Cardiac muscle cell (in vitro differentiated cells and primary cell): Measurements from ENCODE around the gene AQP6. TPM values are rescaled to one million over a fixed set of nuclear protein-coding genes. Genes with fewer than 3 reads are reported as not detected.

Experiments
- DNase-seq, 2 donors: peaks; one replicate each; pipeline versions ENCODE4 v3.0.0 to v3.0.0-alpha.2; 2010 to 2017; ENCODE audit warnings: low read depth in 1 of 2, low spot score in 1 of 2
- H3K27ac ChIP-seq: fragments of 200-600 bp; sonication (generic); 2 replicates; pipeline ENCODE4 v1.5.1; 2016
- H3K27me3 ChIP-seq: fragments of 200-600 bp; sonication (generic); 2 replicates; pipeline ENCODE4 v1.6.0; 2016; ENCODE audit warnings: control low read depth
- H3K36me3 ChIP-seq: fragments of 200-600 bp; sonication (generic); 2 replicates; pipeline ENCODE4 v1.5.1; 2016; ENCODE audit warnings: control low read depth
- H3K4me1 ChIP-seq: fragments of 200-600 bp; sonication (generic); 2 replicates; pipeline ENCODE4 v1.8.1; 2017; ENCODE audit warnings: low read depth, mild to moderate bottlenecking, mixed run types
- H3K4me3 ChIP-seq: fragments of 200-600 bp; sonication (generic); 2 replicates; pipeline ENCODE4 v1.5.1; 2016; ENCODE audit warnings: mild to moderate bottlenecking
- H3K9me3 ChIP-seq: fragments of 200-600 bp; sonication (generic); 2 replicates; pipeline ENCODE4 v1.5.1; 2017; ENCODE audit warnings: low read depth, mild to moderate bottlenecking, control low read depth
- polyA plus RNA-seq: library from polyadenylated mRNA; unstranded; fragments of >200 nt; fragmentation: Nextera tagmentation; extraction: Ambion mirVana; gene quantifications from 2 replicates; pipeline ENCODE4 v1.2.1, GENCODE V29; 2016
- total RNA-seq: library from RNA; depleted of rRNA; stranded (reverse); fragments of >200 nt; gene quantifications from 2 replicates; pipeline ENCODE4 v1.2.3, GENCODE V29; 2016
- TF ChIP-seq, protein P1 (sequence below): IDR thresholded peaks from 2 replicates; pipeline ENCODE4 v1.5.1; 2012; ENCODE audit warnings: low read depth, mild to moderate bottlenecking, low read length

AQP6 gene
- total and polyA plus RNA-seq, 2 experiments from 2014 or later = 0.26 to 1.8 TPM

DNA sequence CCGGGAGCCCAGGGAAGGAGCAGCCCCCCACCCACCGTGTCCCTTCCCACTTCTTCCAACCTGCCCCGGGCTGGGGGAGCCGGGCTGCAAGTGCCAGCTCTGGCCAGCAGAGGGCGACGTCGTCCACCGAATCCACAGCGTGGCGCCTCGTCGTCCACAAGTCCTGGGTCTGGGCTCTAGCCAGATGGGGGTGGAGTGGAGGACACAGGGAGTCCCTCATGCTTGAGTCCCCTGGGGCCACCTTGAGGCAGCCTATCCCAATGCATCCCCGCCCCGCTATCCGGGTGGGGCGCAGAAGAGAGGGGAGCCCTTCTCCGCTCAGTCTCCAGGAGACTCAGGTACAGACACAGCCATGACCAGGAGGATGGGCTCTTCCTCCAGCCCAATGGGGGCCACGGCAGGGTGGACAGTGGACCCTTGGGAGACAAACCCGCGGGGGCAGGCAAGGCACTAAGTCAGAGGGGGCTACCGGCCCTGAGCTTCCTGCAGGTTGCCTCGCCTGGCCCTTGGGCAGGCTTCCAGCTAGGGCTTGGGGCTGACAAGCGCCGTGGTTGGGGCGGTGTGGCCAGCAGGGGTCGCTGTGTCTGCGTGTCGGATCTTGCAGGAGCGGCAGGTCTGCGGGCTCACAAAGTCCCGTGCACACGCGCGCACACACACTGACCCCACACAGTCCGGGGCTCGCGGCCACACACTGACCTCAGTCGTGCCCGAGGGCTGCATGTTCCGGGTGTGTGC is 5.5 kb upstream of the AQP6 start:
- peak; percentile 87 to 92 for DNase-seq
- TF ChIP-seq, protein P1, sequence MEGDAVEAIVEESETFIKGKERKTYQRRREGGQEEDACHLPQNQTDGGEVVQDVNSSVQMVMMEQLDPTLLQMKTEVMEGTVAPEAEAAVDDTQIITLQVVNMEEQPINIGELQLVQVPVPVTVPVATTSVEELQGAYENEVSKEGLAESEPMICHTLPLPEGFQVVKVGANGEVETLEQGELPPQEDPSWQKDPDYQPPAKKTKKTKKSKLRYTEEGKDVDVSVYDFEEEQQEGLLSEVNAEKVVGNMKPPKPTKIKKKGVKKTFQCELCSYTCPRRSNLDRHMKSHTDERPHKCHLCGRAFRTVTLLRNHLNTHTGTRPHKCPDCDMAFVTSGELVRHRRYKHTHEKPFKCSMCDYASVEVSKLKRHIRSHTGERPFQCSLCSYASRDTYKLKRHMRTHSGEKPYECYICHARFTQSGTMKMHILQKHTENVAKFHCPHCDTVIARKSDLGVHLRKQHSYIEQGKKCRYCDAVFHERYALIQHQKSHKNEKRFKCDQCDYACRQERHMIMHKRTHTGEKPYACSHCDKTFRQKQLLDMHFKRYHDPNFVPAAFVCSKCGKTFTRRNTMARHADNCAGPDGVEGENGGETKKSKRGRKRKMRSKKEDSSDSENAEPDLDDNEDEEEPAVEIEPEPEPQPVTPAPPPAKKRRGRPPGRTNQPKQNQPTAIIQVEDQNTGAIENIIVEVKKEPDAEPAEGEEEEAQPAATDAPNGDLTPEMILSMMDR = peak; percentile 77
- H3K36me3 ChIP-seq = no peaks in the 10 kb centered on the region
- peak overlapping the region; percentile 21 for H3K4me3 ChIP-seq
- H3K27me3 ChIP-seq = peaks cover 27% of the 10 kb centered on the region
- peaks cover 3% of the 10 kb centered on the region for H3K4me1 ChIP-seq
- no peak overlapping the region for H3K27ac ChIP-seq
- no peaks in the 10 kb centered on the region for H3K9me3 ChIP-seq

DNA sequence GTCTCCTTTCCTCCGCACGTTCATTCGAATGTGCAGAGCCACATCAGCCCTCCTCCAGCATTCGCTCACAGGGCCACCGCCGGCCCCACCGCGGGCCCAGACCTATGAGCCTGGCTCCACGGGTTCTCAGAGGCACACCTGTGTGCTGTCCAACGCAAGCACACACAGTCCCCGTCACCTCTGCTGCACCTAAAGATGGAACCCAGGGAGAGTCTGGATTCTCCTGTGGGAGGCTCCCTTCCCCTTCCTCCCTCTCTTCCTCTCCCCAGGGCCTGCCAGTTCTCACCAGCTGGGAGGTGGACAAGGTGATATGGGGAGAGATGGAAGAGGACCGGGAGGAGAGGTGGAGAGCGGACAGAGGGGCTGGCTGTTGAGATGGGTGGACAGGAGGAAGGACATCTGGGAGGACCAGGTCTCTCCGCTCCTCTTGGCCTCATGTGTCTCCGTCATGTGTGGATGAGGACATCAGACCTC is 4.9 kb upstream of the AQP6 start:
- Histone ChIP-seq H3K9me3 (no peaks in the 10 kb centered on the region), H3K27ac (no peak overlapping the region), H3K4me3 (no peak overlapping the region), H3K27me3 (peaks cover 21% of the 10 kb centered on the region), H3K36me3 (no peaks in the 10 kb centered on the region), H3K4me1 (peaks cover 3% of the 10 kb centered on the region)
- DNase-seq = no peak
- TF ChIP-seq, protein P1 = no peak

DNA sequence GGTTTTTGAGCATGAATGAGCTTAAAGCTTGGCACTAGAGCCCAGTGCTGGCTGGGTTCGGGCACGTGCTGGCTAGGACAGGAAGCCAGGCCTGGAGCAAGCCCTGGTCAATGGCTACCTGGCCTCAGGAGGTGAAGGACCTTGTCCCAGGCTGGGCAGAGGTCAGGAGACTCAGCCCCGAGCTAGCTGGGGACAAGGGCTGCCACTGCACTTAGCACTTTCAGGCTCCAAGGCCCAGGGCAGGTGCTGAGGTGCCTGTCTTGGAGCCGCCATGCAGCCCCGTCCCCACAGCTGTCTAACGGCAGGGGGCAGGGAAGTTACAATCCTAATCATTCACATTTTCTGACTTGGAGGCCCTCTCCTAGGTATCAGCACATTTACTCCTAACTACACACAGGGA is 4.3 kb upstream of the AQP6 start:
- no peak overlapping the region for H3K27ac ChIP-seq
- H3K4me1 ChIP-seq = peaks cover 3% of the 10 kb centered on the region
- TF ChIP-seq, protein P1 = no peak
- no peaks in the 10 kb centered on the region for H3K36me3 ChIP-seq
- DNase-seq = no peak
- H3K4me3 ChIP-seq = no peak overlapping the region
- no peaks in the 10 kb centered on the region for H3K9me3 ChIP-seq
- H3K27me3 ChIP-seq = peaks cover 15% of the 10 kb centered on the region

DNA sequence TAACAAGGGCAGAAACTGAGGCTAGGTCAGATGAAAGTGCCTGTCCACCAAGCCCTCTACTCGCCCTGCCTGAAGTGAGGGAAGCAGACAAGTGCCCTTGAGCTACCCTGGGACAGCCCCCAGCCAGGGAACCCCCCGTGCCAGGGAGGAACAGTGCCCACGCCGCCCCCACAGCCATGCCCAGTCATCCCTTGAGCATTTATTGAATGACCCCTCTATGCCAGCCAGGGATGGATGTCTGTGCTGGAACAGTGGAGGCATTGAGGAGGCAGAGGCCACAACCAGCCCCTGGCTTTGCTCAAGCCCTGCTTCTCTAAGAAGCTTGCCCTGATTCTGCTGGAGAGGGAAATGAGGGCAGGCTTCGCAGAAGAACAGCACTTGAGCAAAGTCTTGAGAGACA is 3.7 kb upstream of the AQP6 start:
- Histone ChIP-seq H3K4me3 (no peak overlapping the region), H3K27ac (no peak overlapping the region), H3K4me1 (peaks cover 3% of the 10 kb centered on the region), H3K9me3 (no peaks in the 10 kb centered on the region), H3K36me3 (no peaks in the 10 kb centered on the region), H3K27me3 (peaks cover 9% of the 10 kb centered on the region)
- DNase-seq = no peak
- TF ChIP-seq, protein P1 = no peak

DNA sequence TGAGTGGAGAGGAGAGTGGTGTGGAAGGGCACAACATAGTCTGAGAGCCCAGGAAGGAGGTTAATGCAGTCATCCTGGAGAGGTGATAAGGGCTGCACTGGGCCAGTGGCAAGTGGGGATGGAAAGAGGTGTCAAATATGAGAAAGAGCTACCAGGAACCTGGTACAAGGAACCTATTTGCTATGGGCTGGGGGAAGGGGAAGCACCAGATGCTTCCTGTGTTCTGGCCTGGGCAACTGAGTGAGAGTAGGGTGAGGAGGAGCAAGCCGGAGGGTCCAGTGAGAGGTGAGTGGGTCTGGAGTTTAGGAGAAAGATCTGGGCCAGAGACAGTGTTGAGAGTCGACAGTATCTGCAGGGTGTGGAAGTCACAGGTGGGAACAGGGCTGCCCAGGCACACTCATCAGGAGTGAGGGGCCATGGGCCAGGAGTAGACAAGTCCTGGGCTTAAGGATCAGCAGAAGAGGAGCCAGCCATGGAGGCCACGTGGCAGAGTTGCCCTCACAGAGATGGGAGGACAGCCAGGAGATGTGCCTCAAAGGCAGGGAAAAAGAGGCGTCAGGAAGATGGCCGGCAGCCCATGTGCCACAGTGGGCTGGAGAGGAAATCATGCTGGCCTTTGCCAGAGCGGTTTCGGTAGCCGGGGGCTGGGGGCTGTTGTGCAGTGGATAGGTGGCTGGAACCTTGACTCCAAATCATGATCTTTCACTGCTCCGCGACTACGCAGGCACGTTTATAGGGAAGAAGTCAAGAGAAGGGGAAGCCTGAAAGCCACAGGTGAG is 2.9 kb upstream of the AQP6 start:
- no peak overlapping the region for H3K4me3 ChIP-seq
- H3K27me3 ChIP-seq = peaks cover 1% of the 10 kb centered on the region
- no peaks in the 10 kb centered on the region for H3K36me3 ChIP-seq
- TF ChIP-seq, protein P1 = no peak
- DNase-seq = no peak
- peaks cover 6% of the 10 kb centered on the region for H3K4me1 ChIP-seq
- H3K27ac ChIP-seq = no peak overlapping the region
- H3K9me3 ChIP-seq = no peaks in the 10 kb centered on the region
